ENCODE measurements around the gene SLC5A10. TPM values are rescaled to one million over a fixed set of nuclear protein-coding genes. Genes with fewer than 3 reads are reported as not detected.

Gene SLC5A10
- total and polyA plus RNA-seq, 5 donors from 2014 or later: 0.05 to 0.23 (median 0.16) TPM; not detected in 1

- Mint-ChIP-seq H3K27me3 (peaks cover 4% of the 10 kb centered on the region), H3K9me3 (no peaks in the 10 kb centered on the region), H3K27ac (peak overlapping the region; percentile 41 to 90 (median 42)), H3K4me3 (peak overlapping the region in 1 of 4 donors; percentile 27), H3K36me3 (no peaks in the 10 kb centered on the region), H3K4me1 (peaks cover 6 to 41% (median 10%) of the 10 kb centered on the region in 4 donors)
- no peak overlapping the region for H3K4me3 ChIP-seq (ENCODE audit: low read depth, low read length)
- DNase-seq (peak; percentile 48 to 69 (median 50)), ATAC-seq (ENCODE audit: low read depth in 2 of 2) (peak; percentile 71 to 76)
- H3K27ac ChIP-seq (ENCODE audit: insufficient read depth, low read length, poor library complexity, severe bottlenecking): no peak overlapping the region
- H3K9me3 ChIP-seq (ENCODE audit: control insufficient read depth in 2 of 2, low read length in 2 of 2): no peaks in the 10 kb centered on the region
- no peaks in the 10 kb centered on the region for H3K27me3 ChIP-seq (ENCODE audit: control insufficient read depth, insufficient read depth, low read length)
- H3K36me3 ChIP-seq (ENCODE audit: control insufficient read depth, insufficient read depth, low read length): no peaks in the 10 kb centered on the region
- H3K4me1 ChIP-seq (ENCODE audit: control insufficient read depth, insufficient read depth, low read length, poor library complexity, severe bottlenecking): peaks cover 16% of the 10 kb centered on the region
Measured at GRCh38 chr17:18960803-18961511, 9.0 kb downstream of the SLC5A10 start.

GRCh38 chr17:18961634-18962493 is 9.9 kb downstream of the SLC5A10 start:
- Mint-ChIP-seq H3K27me3 (peaks cover 4% of the 10 kb centered on the region), H3K9me3 (no peaks in the 10 kb centered on the region), H3K4me3 (no peak overlapping the region), H3K4me1 (peaks cover 6 to 34% (median 10%) of the 10 kb centered on the region in 4 donors), H3K36me3 (no peaks in the 10 kb centered on the region), H3K27ac (peak overlapping the region in 1 of 3 donors; percentile 68)
- H3K4me3 ChIP-seq (ENCODE audit: low read depth, low read length): no peak overlapping the region
- no peaks in the 10 kb centered on the region for H3K27me3 ChIP-seq (ENCODE audit: control insufficient read depth, insufficient read depth, low read length)
- no peaks in the 10 kb centered on the region for H3K9me3 ChIP-seq (ENCODE audit: control insufficient read depth in 2 of 2, low read length in 2 of 2)
- H3K36me3 ChIP-seq (ENCODE audit: control insufficient read depth, insufficient read depth, low read length): no peaks in the 10 kb centered on the region
- peaks cover 9% of the 10 kb centered on the region for H3K4me1 ChIP-seq (ENCODE audit: control insufficient read depth, insufficient read depth, low read length, poor library complexity, severe bottlenecking)
- no peak overlapping the region for H3K27ac ChIP-seq (ENCODE audit: insufficient read depth, low read length, poor library complexity, severe bottlenecking)
- ATAC-seq (ENCODE audit: low read depth in 2 of 2): peak in 1 of 2 donors; percentile 32
- no peak for DNase-seq

GRCh38 chr17:18962494-18962815 is 10.5 kb downstream of the SLC5A10 start:
- H3K27me3 ChIP-seq (ENCODE audit: control insufficient read depth, insufficient read depth, low read length): no peaks in the 10 kb centered on the region
- Mint-ChIP-seq H3K36me3 (no peaks in the 10 kb centered on the region), H3K4me3 (no peak overlapping the region), H3K27ac (peak overlapping the region in 1 of 3 donors; percentile 68), H3K27me3 (peaks cover 4% of the 10 kb centered on the region), H3K9me3 (no peaks in the 10 kb centered on the region), H3K4me1 (peaks cover 6 to 32% (median 10%) of the 10 kb centered on the region in 4 donors)
- H3K27ac ChIP-seq (ENCODE audit: insufficient read depth, low read length, poor library complexity, severe bottlenecking): no peak overlapping the region
- no peaks in the 10 kb centered on the region for H3K36me3 ChIP-seq (ENCODE audit: control insufficient read depth, insufficient read depth, low read length)
- DNase-seq (no peak), ATAC-seq (ENCODE audit: low read depth in 2 of 2) (no peak)
- H3K9me3 ChIP-seq (ENCODE audit: control insufficient read depth in 2 of 2, low read length in 2 of 2): no peaks in the 10 kb centered on the region
- H3K4me3 ChIP-seq (ENCODE audit: low read depth, low read length): no peak overlapping the region
- H3K4me1 ChIP-seq (ENCODE audit: control insufficient read depth, insufficient read depth, low read length, poor library complexity, severe bottlenecking): peaks cover 9% of the 10 kb centered on the region

GRCh38 chr17:18963126-18964017 is 11.4 kb downstream of the SLC5A10 start:
- DNase-seq: no peak
- no peak overlapping the region for H3K4me3 ChIP-seq (ENCODE audit: low read depth, low read length)
- H3K4me3 Mint-ChIP-seq: no peak overlapping the region
- peaks cover 4% of the 10 kb centered on the region for H3K27me3 Mint-ChIP-seq
- no peak overlapping the region for H3K27ac Mint-ChIP-seq
- H3K9me3 ChIP-seq (ENCODE audit: control insufficient read depth in 2 of 2, low read length in 2 of 2): no peaks in the 10 kb centered on the region
- H3K27ac ChIP-seq (ENCODE audit: insufficient read depth, low read length, poor library complexity, severe bottlenecking): no peak overlapping the region
- ATAC-seq (ENCODE audit: low read depth in 2 of 2): no peak
- H3K27me3 ChIP-seq (ENCODE audit: control insufficient read depth, insufficient read depth, low read length): no peaks in the 10 kb centered on the region
- H3K9me3 Mint-ChIP-seq: no peaks in the 10 kb centered on the region
- H3K4me1 ChIP-seq (ENCODE audit: control insufficient read depth, insufficient read depth, low read length, poor library complexity, severe bottlenecking): peaks cover 9% of the 10 kb centered on the region
- peaks cover 3 to 25% (median 9%) of the 10 kb centered on the region in 4 donors for H3K4me1 Mint-ChIP-seq
- H3K36me3 ChIP-seq (ENCODE audit: control insufficient read depth, insufficient read depth, low read length): no peaks in the 10 kb centered on the region
- H3K36me3 Mint-ChIP-seq: no peaks in the 10 kb centered on the region

GRCh38 chr17:18964018-18964351 is 12.0 kb downstream of the SLC5A10 start:
- H3K27me3 Mint-ChIP-seq: peaks cover 4% of the 10 kb centered on the region
- H3K9me3 Mint-ChIP-seq: no peaks in the 10 kb centered on the region
- DNase-seq (no peak), ATAC-seq (ENCODE audit: low read depth in 2 of 2) (no peak)
- Histone ChIP-seq H3K4me3 (ENCODE audit: low read depth, low read length) (no peak overlapping the region), H3K4me1 (ENCODE audit: control insufficient read depth, insufficient read depth, low read length, poor library complexity, severe bottlenecking) (peaks cover 9% of the 10 kb centered on the region), H3K27me3 (ENCODE audit: control insufficient read depth, insufficient read depth, low read length) (no peaks in the 10 kb centered on the region), H3K36me3 (ENCODE audit: control insufficient read depth, insufficient read depth, low read length) (no peaks in the 10 kb centered on the region), H3K27ac (ENCODE audit: insufficient read depth, low read length, poor library complexity, severe bottlenecking) (no peak overlapping the region), H3K9me3 (ENCODE audit: control insufficient read depth in 2 of 2, low read length in 2 of 2) (no peaks in the 10 kb centered on the region)
- no peak overlapping the region for H3K27ac Mint-ChIP-seq
- no peaks in the 10 kb centered on the region for H3K36me3 Mint-ChIP-seq
- H3K4me3 Mint-ChIP-seq: no peak overlapping the region
- H3K4me1 Mint-ChIP-seq: peaks cover 0 to 20% (median 7%) of the 10 kb centered on the region in 4 donors

GRCh38 chr17:18964550-18964949 is 12.6 kb downstream of the SLC5A10 start:
- no peak overlapping the region for H3K4me3 Mint-ChIP-seq
- no peak for ATAC-seq (ENCODE audit: low read depth in 2 of 2)

GRCh38 chr17:18965530-18966236 is 13.7 kb downstream of the SLC5A10 start:
- Mint-ChIP-seq H3K36me3 (peaks cover 3% of the 10 kb centered on the region), H3K4me1 (peaks cover 0 to 22% (median 5%) of the 10 kb centered on the region in 4 donors), H3K27ac (peak overlapping the region in 1 of 3 donors; percentile 87), H3K4me3 (no peak overlapping the region), H3K9me3 (no peaks in the 10 kb centered on the region), H3K27me3 (peaks cover 4% of the 10 kb centered on the region)
- Histone ChIP-seq H3K27me3 (ENCODE audit: control insufficient read depth, insufficient read depth, low read length) (no peaks in the 10 kb centered on the region), H3K4me1 (ENCODE audit: control insufficient read depth, insufficient read depth, low read length, poor library complexity, severe bottlenecking) (peaks cover 6% of the 10 kb centered on the region), H3K9me3 (ENCODE audit: control insufficient read depth in 2 of 2, low read length in 2 of 2) (no peaks in the 10 kb centered on the region), H3K27ac (ENCODE audit: insufficient read depth, low read length, poor library complexity, severe bottlenecking) (no peak overlapping the region), H3K36me3 (ENCODE audit: control insufficient read depth, insufficient read depth, low read length) (no peaks in the 10 kb centered on the region), H3K4me3 (ENCODE audit: low read depth, low read length) (no peak overlapping the region)
- no peak for ATAC-seq (ENCODE audit: low read depth in 2 of 2)
- DNase-seq: no peak

More at GRCh38 chr17:18964550-18964949, 12.6 kb downstream of the SLC5A10 start:
- no peaks in the 10 kb centered on the region for H3K36me3 Mint-ChIP-seq
- H3K27ac Mint-ChIP-seq: no peak overlapping the region
- H3K36me3 ChIP-seq (ENCODE audit: control insufficient read depth, insufficient read depth, low read length): no peaks in the 10 kb centered on the region
- no peak for DNase-seq
- H3K4me1 Mint-ChIP-seq: peaks cover 0 to 22% (median 7%) of the 10 kb centered on the region in 4 donors
- H3K27ac ChIP-seq (ENCODE audit: insufficient read depth, low read length, poor library complexity, severe bottlenecking): no peak overlapping the region
- H3K27me3 Mint-ChIP-seq: peaks cover 4% of the 10 kb centered on the region
- no peaks in the 10 kb centered on the region for H3K27me3 ChIP-seq (ENCODE audit: control insufficient read depth, insufficient read depth, low read length)
- no peaks in the 10 kb centered on the region for H3K9me3 ChIP-seq (ENCODE audit: control insufficient read depth in 2 of 2, low read length in 2 of 2)
- no peaks in the 10 kb centered on the region for H3K9me3 Mint-ChIP-seq
- H3K4me1 ChIP-seq (ENCODE audit: control insufficient read depth, insufficient read depth, low read length, poor library complexity, severe bottlenecking): peaks cover 9% of the 10 kb centered on the region
- H3K4me3 ChIP-seq (ENCODE audit: low read depth, low read length): no peak overlapping the region

Measured in CD4-positive, CD25-positive, alpha-beta regulatory T cell (primary cell).